T1000 (cell line): Measurements from ENCODE around the gene ID1.

Experiments
- DNase-seq: peaks from one replicate; lab custom pipeline; 2025; ENCODE audit warnings: mixed read lengths; lab: John Stamatoyannopoulos, UW

Gene ID1

GRCh38 chr20:31605031-31605901 lies at the start of gene ID1:
TSS of gene ID1 (plus strand) at chr20:31605289. CDS start at chr20:31605388, 99 bp downstream.
- peak; percentile 89 for DNase-seq

GRCh38 chr20:31559704-31560093 lies 45.4 kb upstream of the ID1 start:
- DNase-seq = no peak

GRCh38 chr20:31560094-31560745 lies 44.9 kb upstream of the ID1 start:
- DNase-seq = peak; percentile 35

- DNase-seq = peak; percentile 52
Measured at GRCh38 chr20:31560746-31561598, 44.1 kb upstream of the ID1 start.

GRCh38 chr20:31562241-31562640 lies 42.8 kb upstream of the ID1 start:
- DNase-seq = no peak

- DNase-seq = no peak
Measured at GRCh38 chr20:31564284-31564683, 40.8 kb upstream of the ID1 start.

GRCh38 chr20:31565699-31566318 lies 39.3 kb upstream of the ID1 start:
- no peak for DNase-seq

GRCh38 chr20:31566319-31566657 lies 38.8 kb upstream of the ID1 start:
- DNase-seq = no peak

- no peak for DNase-seq
Measured at GRCh38 chr20:31566658-31567379, 38.3 kb upstream of the ID1 start.

GRCh38 chr20:31567380-31567720 lies 37.7 kb upstream of the ID1 start:
- no peak for DNase-seq

GRCh38 chr20:31568041-31568731 lies 36.9 kb upstream of the ID1 start:
- no peak for DNase-seq

GRCh38 chr20:31568773-31569162 lies 36.3 kb upstream of the ID1 start:
- no peak for DNase-seq

GRCh38 chr20:31569163-31570020 lies 35.7 kb upstream of the ID1 start:
- DNase-seq = peak; percentile 22

- DNase-seq = no peak
Measured at GRCh38 chr20:31570021-31570463, 35.0 kb upstream of the ID1 start.

GRCh38 chr20:31570735-31571617 lies 34.1 kb upstream of the ID1 start:
- no peak for DNase-seq

GRCh38 chr20:31572042-31572700 lies 32.9 kb upstream of the ID1 start:
- DNase-seq = no peak

GRCh38 chr20:31572701-31573554 lies 32.2 kb upstream of the ID1 start:
- peak; percentile 92 for DNase-seq
